A549 (cell line): ENCODE data around the gene GRID1. TPM values are rescaled to one million over a fixed set of nuclear protein-coding genes. Genes with fewer than 3 reads are reported as not detected.

ENCODE experiments used
- ATAC-seq, 2 experiments: fragments of 200-7000 bp in 1 of 2; fragments of >200 bp in 1 of 2; cut with Nextera tagmentation in 1 of 2; cut with Tn5 transposase in 1 of 2; 3 replicates each; pipeline versions ENCODE4 v1.8.0 to v1.9.1; 2018 to 2020; ENCODE audit warnings: mild to moderate bottlenecking in 1 of 2, moderate library complexity in 1 of 2
- CTCF ChIA-PET: fragments of 300-600 bp; sonication (Branson Sonifier 250); formaldehyde crosslinking; extraction: SDS; loops from one replicate; lab custom pipeline; 2021; ENCODE audit warnings: antibody characterized with exemption, inconsistent platforms; lab: Yijun Ruan, JAX
- POLR2A ChIA-PET: fragments of 350-600 bp; formaldehyde crosslinking; extraction: SDS; loops from one replicate; lab custom pipeline; 2021; ENCODE audit warnings: antibody characterized with exemption, inconsistent platforms; lab: Yijun Ruan, JAX
- DNase-seq, 2 experiments: peaks; one replicate each; pipeline versions ENCODE4 v3.0.0 to v3.0.0-alpha.2; 2011 to 2016; ENCODE audit warnings: low read depth in 1 of 2, low spot score in 1 of 2
- FAIRE-seq: peaks from 2 replicates; lab custom pipeline; 2011; peaks lifted over from hg19 to GRCh38; lab: Jason Lieb, UNC
- H3K27ac ChIP-seq, 2 experiments: fragments of >200 bp; sonication (Bioruptor Twin); formaldehyde crosslinking; 3 replicates each; pipeline ENCODE4 v1.5.1; 2016 to 2017
- H3K4me1 ChIP-seq: fragments of >200 bp; sonication (Bioruptor Twin); formaldehyde crosslinking; 3 replicates; pipeline ENCODE4 v1.6.1; 2016
- H3K4me2 ChIP-seq: fragments of >200 bp; sonication (Bioruptor Twin); formaldehyde crosslinking; 3 replicates; pipeline ENCODE4 v1.6.1; 2016
- H3K4me3 ChIP-seq: fragments of >200 bp; sonication (Bioruptor Twin); formaldehyde crosslinking; 3 replicates; pipeline ENCODE4 v1.5.1; 2016
- H3K9me3 ChIP-seq: fragments of >200 bp; sonication (Bioruptor Twin); formaldehyde crosslinking; 3 replicates; pipeline ENCODE4 v1.6.1; 2016
- BHLHE40 ChIP-seq: IDR thresholded peaks from 2 replicates; pipeline ENCODE4 v1.6.1; 2012; ENCODE audit warnings: low read depth, low read length, inconsistent platforms
- CBX2 ChIP-seq: fragments of 200-600 bp; sonication (generic); IDR thresholded peaks from 2 replicates; pipeline ENCODE4 v1.6.1; 2016; ENCODE audit warnings: low read depth, mild to moderate bottlenecking, borderline replicate concordance
- CEBPB ChIP-seq, 2 experiments: fragments of >200 bp in 1 of 2; sonication (Bioruptor Twin) in 1 of 2; formaldehyde crosslinking in 1 of 2; IDR thresholded peaks; 2 replicates each; pipeline ENCODE4 v1.6.1; 2012 to 2016
- EHMT2 ChIP-seq: fragments of 200-600 bp; sonication (generic); IDR thresholded peaks from 2 replicates; pipeline ENCODE4 v1.6.1; 2016; ENCODE audit warnings: antibody characterized with exemption, low read depth, mild to moderate bottlenecking, moderate library complexity
- EP300 ChIP-seq, 2 experiments: fragments of >200 bp; sonication (Bioruptor Twin); formaldehyde crosslinking; IDR thresholded peaks; 2 replicates in 1 of 2; 3 replicates in 1 of 2; pipeline ENCODE4 v1.6.1; 2016 to 2017
- FOSL2 ChIP-seq, 2 experiments: fragments of 450-650 bp in 1 of 2; fragments of >200 bp in 1 of 2; sonication (Bioruptor Twin) in 1 of 2; formaldehyde crosslinking; IDR thresholded peaks; 2 replicates each; pipeline versions ENCODE4 v1.5.0 to v1.6.1; 2016 to 2020; ENCODE audit warnings: mild to moderate bottlenecking in 1 of 2, moderate library complexity in 1 of 2
- GATA3 ChIP-seq: IDR thresholded peaks from 2 replicates; pipeline ENCODE4 v1.6.1; 2012; ENCODE audit warnings: borderline replicate concordance
- HEYL ChIP-seq: fragments of 250-450 bp; sonication (Bioruptor Pico); IDR thresholded peaks from 2 replicates; pipeline ENCODE4 v1.8.0; 2021; ENCODE audit warnings: mild to moderate bottlenecking, moderate library complexity
- KDM1A ChIP-seq: fragments of 200-600 bp; sonication (generic); IDR thresholded peaks from 2 replicates; pipeline ENCODE4 v1.6.1; 2016; ENCODE audit warnings: low read depth, mild to moderate bottlenecking
- MAZ ChIP-seq: fragments of 150-350 bp; IDR thresholded peaks from 2 replicates; pipeline ENCODE4 v1.6.1; 2014; ENCODE audit warnings: antibody characterized with exemption, low read depth, low read length, borderline replicate concordance
- NFE2L2 ChIP-seq: fragments of 150-350 bp; conservative IDR thresholded peaks from 2 replicates; pipeline ENCODE4 v1.6.1; 2014; ENCODE audit warnings: low read length
- RAD21 ChIP-seq, 2 experiments: fragments of >200 bp in 1 of 2; sonication (Bioruptor Twin) in 1 of 2; formaldehyde crosslinking in 1 of 2; IDR thresholded peaks in 1 of 2; conservative IDR thresholded peaks in 1 of 2; 2 replicates in 1 of 2; 3 replicates in 1 of 2; pipeline ENCODE4 v1.6.1; 2012 to 2018; ENCODE audit warnings: inconsistent platforms in 1 of 2
- RFX5 ChIP-seq: fragments of 450-650 bp; IDR thresholded peaks from 2 replicates; pipeline ENCODE4 v1.7.1; 2014; ENCODE audit warnings: antibody characterized with exemption, mild to moderate bottlenecking, moderate library complexity
- TFCP2L1 ChIP-seq: fragments of 250-450 bp; sonication (Bioruptor Pico); IDR thresholded peaks from 2 replicates; pipeline ENCODE4 v1.5.0; 2021; ENCODE audit warnings: mild to moderate bottlenecking
- TP53 ChIP-seq: fragments of 250-450 bp; sonication (Bioruptor Pico); IDR thresholded peaks from 2 replicates; pipeline ENCODE4 v1.5.0; 2021; ENCODE audit warnings: mild to moderate bottlenecking, moderate library complexity
- ZC3H11A ChIP-seq: fragments of 450-650 bp; IDR thresholded peaks from 2 replicates; pipeline ENCODE4 v1.6.1; 2014; ENCODE audit warnings: antibody characterized with exemption, mild to moderate bottlenecking
- WGBS: methylation state at CpG from one replicate; pipeline ENCODE4 v1.1.6; 2017; ENCODE audit errors: missing lambda C conversion rate; 5-methylcytosine and 5-hydroxymethylcytosine counted together
- polyA plus RNA-seq, 4 experiments: library from polyadenylated mRNA; depleted of rRNA in 3 of 4; stranded (reverse); fragments of >200 nt; fragmentation: RNase III in 1 of 4; extraction: RNeasy Plus Mini Kit Qiagen cat#74134 plus additional on column Dnase treatment in 1 of 4; gene quantifications; 2 replicates in 3 of 4; 3 replicates in 1 of 4; pipeline ENCODE4 v1.2.3, GENCODE V29; 2011 to 2017
- TF ChIP-seq, protein P1 (sequence below): fragments of 200-600 bp; sonication (generic); IDR thresholded peaks from 2 replicates; pipeline ENCODE4 v1.6.1; 2016; ENCODE audit warnings: antibody characterized with exemption, mild to moderate bottlenecking, moderate library complexity
- TF ChIP-seq, protein P2 (sequence below): IDR thresholded peaks from 2 replicates; pipeline ENCODE4 v1.6.1; 2012

Gene GRID1
- polyA plus RNA-seq, 2 of the 4 experiments (the other 2 are of a cell fraction), result 0.14 to 0.30 TPM

DNA sequence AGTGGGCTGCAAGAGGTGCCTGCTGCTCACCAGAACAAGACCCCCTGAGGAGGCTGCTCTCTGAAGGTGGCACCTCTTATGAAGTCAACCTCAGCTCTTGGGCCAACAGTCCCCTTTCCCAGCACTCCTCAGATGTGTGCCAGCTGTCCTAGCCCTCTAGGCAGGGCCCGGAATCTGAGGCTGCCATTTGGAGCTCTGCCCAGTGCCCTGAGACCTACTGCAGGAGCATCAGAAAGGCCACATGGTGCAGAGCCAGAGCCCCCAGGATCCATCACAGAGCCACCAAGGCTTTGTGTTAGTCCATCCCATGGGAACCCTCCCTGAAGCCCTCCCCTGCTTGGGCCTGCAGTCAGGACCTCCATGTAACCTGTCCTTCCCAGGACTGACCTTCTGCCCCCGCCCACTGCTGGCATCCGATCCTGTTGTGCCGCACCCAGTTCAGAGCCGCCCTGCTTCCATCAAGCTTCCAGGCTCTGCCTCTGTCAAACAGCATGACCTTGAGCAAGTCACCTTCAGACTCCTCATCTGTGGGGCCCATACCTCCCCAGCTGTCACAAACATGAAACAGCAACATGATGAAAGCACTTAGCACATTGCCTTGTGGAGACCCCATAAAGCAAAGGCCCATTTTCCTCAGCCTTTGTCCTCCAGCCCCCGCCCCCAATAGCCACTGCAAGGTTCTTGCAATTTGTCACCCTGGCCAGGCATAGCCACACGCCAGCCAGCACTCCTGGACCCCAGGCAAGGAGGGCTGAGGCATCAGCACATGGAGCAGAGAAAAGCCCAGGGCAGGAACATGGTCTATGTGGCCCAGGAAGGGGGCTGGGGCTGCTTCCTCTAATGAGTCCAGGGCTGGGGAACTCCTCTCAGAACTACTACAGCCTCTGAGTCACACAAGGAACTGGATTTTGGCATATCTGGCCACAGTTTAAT, 51.7 kb downstream of the GRID1 start (continued):
- TF ChIP-seq, protein P1, sequence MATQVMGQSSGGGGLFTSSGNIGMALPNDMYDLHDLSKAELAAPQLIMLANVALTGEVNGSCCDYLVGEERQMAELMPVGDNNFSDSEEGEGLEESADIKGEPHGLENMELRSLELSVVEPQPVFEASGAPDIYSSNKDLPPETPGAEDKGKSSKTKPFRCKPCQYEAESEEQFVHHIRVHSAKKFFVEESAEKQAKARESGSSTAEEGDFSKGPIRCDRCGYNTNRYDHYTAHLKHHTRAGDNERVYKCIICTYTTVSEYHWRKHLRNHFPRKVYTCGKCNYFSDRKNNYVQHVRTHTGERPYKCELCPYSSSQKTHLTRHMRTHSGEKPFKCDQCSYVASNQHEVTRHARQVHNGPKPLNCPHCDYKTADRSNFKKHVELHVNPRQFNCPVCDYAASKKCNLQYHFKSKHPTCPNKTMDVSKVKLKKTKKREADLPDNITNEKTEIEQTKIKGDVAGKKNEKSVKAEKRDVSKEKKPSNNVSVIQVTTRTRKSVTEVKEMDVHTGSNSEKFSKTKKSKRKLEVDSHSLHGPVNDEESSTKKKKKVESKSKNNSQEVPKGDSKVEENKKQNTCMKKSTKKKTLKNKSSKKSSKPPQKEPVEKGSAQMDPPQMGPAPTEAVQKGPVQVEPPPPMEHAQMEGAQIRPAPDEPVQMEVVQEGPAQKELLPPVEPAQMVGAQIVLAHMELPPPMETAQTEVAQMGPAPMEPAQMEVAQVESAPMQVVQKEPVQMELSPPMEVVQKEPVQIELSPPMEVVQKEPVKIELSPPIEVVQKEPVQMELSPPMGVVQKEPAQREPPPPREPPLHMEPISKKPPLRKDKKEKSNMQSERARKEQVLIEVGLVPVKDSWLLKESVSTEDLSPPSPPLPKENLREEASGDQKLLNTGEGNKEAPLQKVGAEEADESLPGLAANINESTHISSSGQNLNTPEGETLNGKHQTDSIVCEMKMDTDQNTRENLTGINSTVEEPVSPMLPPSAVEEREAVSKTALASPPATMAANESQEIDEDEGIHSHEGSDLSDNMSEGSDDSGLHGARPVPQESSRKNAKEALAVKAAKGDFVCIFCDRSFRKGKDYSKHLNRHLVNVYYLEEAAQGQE, result no peak
- no peak for TF ChIP-seq GATA3
- TF ChIP-seq MAZ, result no peak
- no peak for TF ChIP-seq RAD21 (conservative IDR thresholded peaks at IDR 0.05 in 1 of 2, IDR thresholded peaks at IDR 0.05 in 1 of 2)
- no peak for TF ChIP-seq EHMT2
- no peak for TF ChIP-seq CEBPB (IDR thresholded peaks at IDR 0.05)

DNA sequence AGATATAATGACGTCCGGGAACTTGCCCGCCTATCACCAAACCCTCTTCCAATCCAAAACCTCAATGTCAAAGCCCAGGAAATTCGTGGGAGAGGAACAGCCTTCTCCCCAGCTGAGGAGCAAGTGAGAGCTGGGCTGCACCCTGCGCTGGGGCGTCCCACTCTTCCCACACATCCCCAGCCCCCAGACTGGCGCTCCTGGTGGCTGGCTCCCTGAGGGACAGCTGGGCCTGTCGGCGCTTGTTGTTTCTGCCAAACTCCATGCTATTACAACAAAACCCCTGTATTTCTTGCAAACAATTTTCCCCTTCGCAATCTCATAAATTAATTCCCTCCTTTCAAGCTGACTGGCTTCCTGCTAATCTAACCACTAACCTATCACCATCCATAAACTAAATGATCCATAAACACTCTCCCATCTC, 53.0 kb downstream of the GRID1 start:
- DNase-seq, result no peak
- ChIA-PET CTCF (interaction anchor here (1.5 kb wide), 1 partner anchor 36 kb away, joined by 4 read pairs; no protein-coding TSS in a partner anchor), POLR2A (no interaction called here)
- no peak for ATAC-seq
- H3K27ac ChIP-seq, result no peak overlapping the region
- 54% methylated on average over 10 of the region's 10 CpGs for WGBS
- TF ChIP-seq EHMT2, result no peak
- no peak for TF ChIP-seq KDM1A
- no peak for TF ChIP-seq CBX2
- TF ChIP-seq BHLHE40, result no peak
- no peak for TF ChIP-seq FOSL2 (IDR thresholded peaks at IDR 0.05)
- no peak for TF ChIP-seq FOSL2 (CRISPR knock-in tag; IDR thresholded peaks at IDR 0.05)
- no peak for TF ChIP-seq RAD21 (conservative IDR thresholded peaks at IDR 0.05 in 1 of 2, IDR thresholded peaks at IDR 0.05 in 1 of 2)
- TF ChIP-seq EP300 (IDR thresholded peaks at IDR 0.05), result no peak
- TF ChIP-seq TP53, result no peak
- TF ChIP-seq, protein P1, result no peak
- no peak for TF ChIP-seq HEYL (CRISPR knock-in tag)
- TF ChIP-seq ZC3H11A, result no peak
- TF ChIP-seq RFX5, result no peak
- TF ChIP-seq NFE2L2, result no peak
- TF ChIP-seq, protein P2, sequence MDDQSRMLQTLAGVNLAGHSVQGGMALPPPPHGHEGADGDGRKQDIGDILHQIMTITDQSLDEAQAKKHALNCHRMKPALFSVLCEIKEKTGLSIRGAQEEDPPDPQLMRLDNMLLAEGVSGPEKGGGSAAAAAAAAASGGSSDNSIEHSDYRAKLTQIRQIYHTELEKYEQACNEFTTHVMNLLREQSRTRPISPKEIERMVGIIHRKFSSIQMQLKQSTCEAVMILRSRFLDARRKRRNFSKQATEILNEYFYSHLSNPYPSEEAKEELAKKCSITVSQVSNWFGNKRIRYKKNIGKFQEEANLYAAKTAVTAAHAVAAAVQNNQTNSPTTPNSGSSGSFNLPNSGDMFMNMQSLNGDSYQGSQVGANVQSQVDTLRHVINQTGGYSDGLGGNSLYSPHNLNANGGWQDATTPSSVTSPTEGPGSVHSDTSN, result no peak
- no peak for TF ChIP-seq TFCP2L1
- no peaks in the 10 kb centered on the region for H3K9me3 ChIP-seq
- no peak overlapping the region for H3K4me2 ChIP-seq
- no peak for FAIRE-seq
- H3K4me1 ChIP-seq, result no peaks in the 10 kb centered on the region; the same call in 2 of the 3 replicates
- H3K4me3 ChIP-seq, result no peak overlapping the region
